Endothelial cell of umbilical vein (primary cell): ENCODE measurements around the gene SLC35A4. TPM values are rescaled to one million over a fixed set of nuclear protein-coding genes. Genes with fewer than 3 reads are reported as not detected.

Experiments
- BruUV-seq: library from RNA; stranded (reverse); fragments of 400-500 nt; replicated peaks from 2 replicates; lab custom pipeline; 2021; lab: Mats Ljungman, UMichigan
- CTCF ChIA-PET: fragments of 300-600, 350-600 bp; sonication (Branson Sonifier 250); formaldehyde crosslinking; loops from one replicate; lab custom pipeline; 2021; ENCODE audit warnings: antibody characterized with exemption, inconsistent platforms; lab: Charles Lee
- POLR2A ChIA-PET: fragments of 300-600, 350-600 bp; sonication (Branson Sonifier 250); formaldehyde crosslinking; loops from one replicate; lab custom pipeline; 2021; ENCODE audit warnings: antibody characterized with exemption, inconsistent platforms; lab: Charles Lee
- DNase-seq: peaks from one replicate; pipeline ENCODE4 v3.0.0-alpha.2; 2011; ENCODE audit warnings: low read depth, low spot score
- FAIRE-seq: peaks from 2 replicates; lab custom pipeline; 2011; peaks lifted over from hg19 to GRCh38; lab: Jason Lieb, UNC
- H2AFZ ChIP-seq: 2 replicates; pipeline ENCODE4 v1.6.0; 2012; ENCODE audit warnings: low read depth, low read length, control low read depth, inconsistent platforms
- H3K27ac ChIP-seq: 2 replicates; pipeline ENCODE4 v1.5.1; 2011; ENCODE audit warnings: low read depth, mild to moderate bottlenecking, control low read depth, low read length, moderate library complexity; ENCODE audit not compliant: insufficient read depth
- H3K27me3 ChIP-seq, 2 experiments: 2 replicates each; pipeline versions ENCODE4 v1.6.0 to v1.6.1; 2011; ENCODE audit warnings: low read length in 2 of 2, mixed read lengths in 1 of 2; ENCODE audit not compliant: control insufficient read depth in 2 of 2, insufficient read depth in 2 of 2
- H3K36me3 ChIP-seq, 2 experiments: 2 replicates in 1 of 2; 3 replicates in 1 of 2; pipeline ENCODE4 v1.5.1; 2011; ENCODE audit warnings: low read length in 2 of 2, mild to moderate bottlenecking in 1 of 2, moderate library complexity in 1 of 2; ENCODE audit not compliant: control insufficient read depth in 2 of 2, insufficient read depth in 2 of 2; ENCODE audit errors: extremely low read depth in 1 of 2
- H3K4me1 ChIP-seq: 3 replicates; pipeline ENCODE4 v1.5.1; 2011; ENCODE audit warnings: mild to moderate bottlenecking, low read length; ENCODE audit not compliant: control insufficient read depth, insufficient read depth; ENCODE audit errors: extremely low read depth
- H3K4me2 ChIP-seq: 2 replicates; pipeline ENCODE4 v1.6.1; 2011; ENCODE audit warnings: low read length, control low read depth, mixed read lengths; ENCODE audit not compliant: insufficient read depth
- H3K4me3 ChIP-seq, 3 experiments: fragments of 200-600 bp in 1 of 3; sonication (generic), shearing (Covaris generic) in 1 of 3; replicated peaks in 1 of 3; 2 replicates each; pipeline ENCODE4 v1.5.1; 2011 to 2016; ENCODE audit warnings: control low read depth in 3 of 3, low read length in 3 of 3, mild to moderate bottlenecking in 2 of 3, inconsistent platforms in 1 of 3, low read depth in 1 of 3, moderate library complexity in 1 of 3; ENCODE audit not compliant: insufficient read depth in 1 of 3
- H3K79me2 ChIP-seq: 2 replicates; pipeline ENCODE4 v1.6.0; 2012; ENCODE audit warnings: low read length, inconsistent platforms; ENCODE audit not compliant: control insufficient read depth, insufficient read depth
- H3K9ac ChIP-seq: replicated peaks from 2 replicates; pipeline ENCODE3; 2011; ENCODE audit warnings: low read length, control low read depth; ENCODE audit not compliant: insufficient read depth; ENCODE audit errors: extremely low read depth
- H3K9me1 ChIP-seq: replicated peaks from 3 replicates; pipeline ENCODE4 v1.6.0; 2011; ENCODE audit warnings: mild to moderate bottlenecking, low read length; ENCODE audit not compliant: control insufficient read depth, insufficient read depth; ENCODE audit errors: extremely low read depth
- H3K9me3 ChIP-seq: replicated peaks from 2 replicates; pipeline ENCODE4 v1.5.1; 2012; ENCODE audit warnings: low read length, inconsistent platforms; ENCODE audit not compliant: control insufficient read depth, insufficient read depth
- H4K20me1 ChIP-seq: replicated peaks from 2 replicates; pipeline ENCODE3; 2011; ENCODE audit warnings: mild to moderate bottlenecking, low read length; ENCODE audit not compliant: control insufficient read depth, insufficient read depth; ENCODE audit errors: extremely low read depth
- EZH2 ChIP-seq: IDR thresholded peaks from 2 replicates; pipeline ENCODE4 v1.6.1; 2012; ENCODE audit warnings: borderline replicate concordance, low read depth, mild to moderate bottlenecking, moderate library complexity, low read length, inconsistent platforms; ENCODE audit not compliant: severe bottlenecking
- FOS ChIP-seq: IDR thresholded peaks from 2 replicates; pipeline ENCODE4 v1.6.1; 2011; ENCODE audit warnings: mild to moderate bottlenecking, low read length, moderate library complexity, borderline replicate concordance; ENCODE audit not compliant: insufficient read depth
- GATA2 ChIP-seq: IDR thresholded peaks from 2 replicates; pipeline ENCODE4 v1.7.0; 2011; ENCODE audit warnings: low read depth, mild to moderate bottlenecking, moderate library complexity, mixed read lengths, low read length; ENCODE audit not compliant: insufficient read length, insufficient read depth
- JUN ChIP-seq: IDR thresholded peaks from 2 replicates; pipeline ENCODE4 v1.6.1; 2011; ENCODE audit warnings: borderline replicate concordance, low read depth; ENCODE audit not compliant: insufficient read length, insufficient read depth
- MYC ChIP-seq: IDR thresholded peaks from one replicate; pipeline ENCODE4 v1.6.1; 2011; ENCODE audit warnings: mild to moderate bottlenecking, low read depth, low read length
- POLR2A ChIP-seq: IDR thresholded peaks from 2 replicates; pipeline ENCODE4 v1.6.1; 2012; ENCODE audit warnings: low read depth, mild to moderate bottlenecking, control low read depth, low read length
- POLR2AphosphoS5 ChIP-seq: IDR thresholded peaks from 2 replicates; pipeline ENCODE4 v1.6.1; 2012; ENCODE audit warnings: low read depth, mild to moderate bottlenecking, control low read depth, low read length, moderate library complexity; ENCODE audit not compliant: insufficient read depth
- dilution Hi-C: fragments of 300-500 bp; cut with MboI; formaldehyde crosslinking; loops from one replicate; pipeline ENCODE4 v1.15.0; 2019; ENCODE audit warnings: low sequenced_read_pairs; ENCODE audit not compliant: extremely low pct_ligation_motif_present
- intact Hi-C: fragments of 100-400 bp; cut with micrococcal nuclease; formaldehyde crosslinking; loops from one replicate; pipeline ENCODE4 v1.10.0; 2022
- polyA plus RNA-seq, 4 experiments: library from polyadenylated mRNA; depleted of rRNA in 3 of 4; stranded (reverse) in 3 of 4; unstranded in 1 of 4; fragments of >200 nt; gene quantifications; 2 replicates each; pipeline versions ENCODE4 v1.2.1 to v1.2.3, GENCODE V29; 2011 to 2012; ENCODE audit warnings: missing spikeins in 1 of 4
- total RNA-seq: library from RNA; stranded (reverse); gene quantifications from 2 replicates; pipeline ENCODE4 v1.2.3, GENCODE V29; 2021
- TF ChIP-seq, protein P1 (sequence below): IDR thresholded peaks from 2 replicates; pipeline ENCODE4 v1.6.1; 2011; ENCODE audit not compliant: insufficient read depth, insufficient read length
- TF ChIP-seq, protein P2 (sequence below), 2 donors: IDR thresholded peaks; 1 replicate in 1 of 2; 2 replicates in 1 of 2; pipeline ENCODE4 v1.5.1; 2011; ENCODE audit warnings: low read length in 2 of 2, mild to moderate bottlenecking in 2 of 2, moderate library complexity in 2 of 2, control low read depth in 1 of 2, inconsistent platforms in 1 of 2, low read depth in 1 of 2; ENCODE audit not compliant: insufficient read depth in 1 of 2; ENCODE audit errors: extremely low read depth in 1 of 2

SLC35A4 gene
- total and polyA plus RNA-seq, 2 donors (not counting 3 experiments of a cell fraction or from before 2014, with no cell fraction given), result 65.6 to 118 TPM

DNA sequence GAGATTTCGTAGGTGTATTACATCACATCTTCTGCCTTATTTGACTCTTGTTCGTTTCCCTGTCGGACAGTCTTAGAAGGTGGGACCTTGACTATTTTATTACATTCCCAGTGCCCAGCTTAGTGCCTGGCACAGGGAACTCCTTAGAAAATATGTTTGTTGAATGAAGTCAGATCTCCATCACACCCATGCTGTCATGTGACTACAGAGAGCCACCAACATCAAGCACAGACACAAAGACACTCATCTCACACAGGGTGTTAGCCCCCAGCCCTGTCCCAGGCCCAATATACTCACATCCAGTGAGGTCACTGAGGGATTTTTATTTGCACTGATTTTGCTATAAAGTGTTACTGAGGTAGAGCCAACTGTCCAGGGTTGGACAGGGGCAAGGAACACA lies 6.7 kb upstream of the SLC35A4 start:
- Histone ChIP-seq H3K9me3 (no peaks in the 10 kb centered on the region), H3K9ac (no peak overlapping the region), H3K27ac (peak overlapping the region; percentile 79), H3K27me3 (no peaks in the 10 kb centered on the region), H4K20me1 (no peaks in the 10 kb centered on the region), H3K9me1 (no peaks in the 10 kb centered on the region), H3K4me2 (no peak overlapping the region), H3K4me1 (peaks cover 15% of the 10 kb centered on the region), H3K4me3 (no peak overlapping the region), H2AFZ (no peak overlapping the region), H3K79me2 (peaks cover 35% of the 10 kb centered on the region), H3K36me3 (no peaks in the 10 kb centered on the region)
- intact Hi-C loops, result loop anchor here (1.0 to 2.0 kb wide), 2 partner anchors 11 to 81 kb away; partner anchors contain the start of genes EIF4EBP3 and TMCO6
- dilution Hi-C loops, result no loop called here
- ChIA-PET POLR2A (interaction anchor here (1.3 kb wide), 2 partner anchors 10 to 90 kb away, joined by 3 to 7 read pairs; partner anchors contain the start of genes EIF4EBP3, IK and NDUFA2), CTCF (interaction anchor here (1.3 to 3.9 kb wide), 3 partner anchors 11 to 77 kb away, joined by 6 to 18 read pairs (median 13); partner anchors contain the start of genes CD14 and EIF4EBP3)
- BruUV-seq, result no TSS peak
- no peak for TF ChIP-seq EZH2
- TF ChIP-seq, protein P1, sequence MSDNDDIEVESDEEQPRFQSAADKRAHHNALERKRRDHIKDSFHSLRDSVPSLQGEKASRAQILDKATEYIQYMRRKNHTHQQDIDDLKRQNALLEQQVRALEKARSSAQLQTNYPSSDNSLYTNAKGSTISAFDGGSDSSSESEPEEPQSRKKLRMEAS, result no peak
- no peak for TF ChIP-seq GATA2
- no peak for TF ChIP-seq POLR2A
- TF ChIP-seq POLR2AphosphoS5, result no peak
- TF ChIP-seq, protein P2, sequence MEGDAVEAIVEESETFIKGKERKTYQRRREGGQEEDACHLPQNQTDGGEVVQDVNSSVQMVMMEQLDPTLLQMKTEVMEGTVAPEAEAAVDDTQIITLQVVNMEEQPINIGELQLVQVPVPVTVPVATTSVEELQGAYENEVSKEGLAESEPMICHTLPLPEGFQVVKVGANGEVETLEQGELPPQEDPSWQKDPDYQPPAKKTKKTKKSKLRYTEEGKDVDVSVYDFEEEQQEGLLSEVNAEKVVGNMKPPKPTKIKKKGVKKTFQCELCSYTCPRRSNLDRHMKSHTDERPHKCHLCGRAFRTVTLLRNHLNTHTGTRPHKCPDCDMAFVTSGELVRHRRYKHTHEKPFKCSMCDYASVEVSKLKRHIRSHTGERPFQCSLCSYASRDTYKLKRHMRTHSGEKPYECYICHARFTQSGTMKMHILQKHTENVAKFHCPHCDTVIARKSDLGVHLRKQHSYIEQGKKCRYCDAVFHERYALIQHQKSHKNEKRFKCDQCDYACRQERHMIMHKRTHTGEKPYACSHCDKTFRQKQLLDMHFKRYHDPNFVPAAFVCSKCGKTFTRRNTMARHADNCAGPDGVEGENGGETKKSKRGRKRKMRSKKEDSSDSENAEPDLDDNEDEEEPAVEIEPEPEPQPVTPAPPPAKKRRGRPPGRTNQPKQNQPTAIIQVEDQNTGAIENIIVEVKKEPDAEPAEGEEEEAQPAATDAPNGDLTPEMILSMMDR (IDR thresholded peaks at IDR 0.05; ENCODE audit: extremely low read depth in 1 of 2, insufficient read depth in 1 of 2, low read depth in 1 of 2, low read length in 2 of 2), result no peak
- TF ChIP-seq JUN, result no peak
- no peak for TF ChIP-seq FOS
- TF ChIP-seq MYC, result no peak
- DNase-seq, result no peak
- FAIRE-seq, result no peak
